ENCODE measurements around the gene MAD1L1.
A peak's percentile ranks its signal among the peaks of the same experiment; 100 is the strongest.

DNA sequence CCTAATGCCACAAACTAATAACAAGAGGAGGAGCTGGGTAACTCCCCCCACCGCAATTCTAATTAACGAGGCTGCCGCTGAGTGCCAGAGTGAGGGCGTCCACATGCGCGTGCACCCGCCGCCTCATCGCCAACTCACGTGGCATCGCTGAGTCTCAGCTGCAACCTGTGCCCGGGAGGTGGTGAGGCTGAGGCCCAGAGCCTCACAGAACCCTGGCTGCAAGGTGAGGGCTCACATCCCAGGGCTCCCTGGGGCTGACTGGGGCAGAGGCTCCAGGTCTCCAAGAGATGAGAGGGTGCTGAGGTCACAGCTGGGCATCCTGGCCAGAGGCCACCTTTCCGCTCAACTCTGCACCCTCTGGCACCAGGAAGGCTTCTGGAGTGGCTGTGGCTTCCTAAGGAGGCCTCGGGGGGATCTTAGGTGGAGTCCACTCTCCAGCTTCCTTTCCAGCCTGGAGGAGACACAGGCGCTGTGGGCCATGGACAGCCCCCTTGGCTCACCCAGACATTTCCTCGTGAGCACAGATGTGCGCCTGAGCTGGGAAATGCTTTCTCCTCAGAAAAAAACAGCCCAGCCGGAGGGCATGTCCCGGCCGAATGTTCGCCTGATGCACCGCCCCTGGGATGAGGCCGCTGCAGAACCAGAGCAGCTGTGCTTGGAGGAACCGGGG lies 242.6 kb downstream of the MAD1L1 start:
- no peak for TF ChIP-seq CTCF (IDR thresholded peaks at IDR 0.05 in 8 of 11, conservative IDR thresholded peaks at IDR 0.05 in 3 of 11)
- peak in 1 of 3 donors; percentile 43 for TF ChIP-seq POLR2AphosphoS5 (IDR thresholded peaks at IDR 0.05)
- TF ChIP-seq POLR2A (IDR thresholded peaks at IDR 0.05), result no peak
